Ovary (tissue), 9 donors: ENCODE data around the gene ZNF423. TPM values are rescaled to one million over a fixed set of nuclear protein-coding genes. Genes with fewer than 3 reads are reported as not detected.

ENCODE experiments used
- DNase-seq, 5 donors: peaks; one replicate each; pipeline ENCODE4 v3.0.0-alpha.2; 2019 to 2020
- H3K27ac ChIP-seq, 2 donors: fragments of 200-600 bp; one replicate each; pipeline versions ENCODE4 v1.5.1 to v1.8.0; 2019 to 2022
- H3K27me3 ChIP-seq: fragments of 200-600 bp; one replicate; pipeline ENCODE4 v1.8.0; 2022
- H3K36me3 ChIP-seq: fragments of 200-600 bp; sonication (generic); one replicate; pipeline ENCODE4 v1.5.1; 2019
- H3K4me1 ChIP-seq: one replicate; pipeline ENCODE4 v1.8.1; 2013; ENCODE audit warnings: mild to moderate bottlenecking, moderate library complexity; ENCODE audit not compliant: insufficient read depth
- H3K4me3 ChIP-seq: fragments of 200-600 bp; sonication (generic); one replicate; pipeline ENCODE4 v1.5.1; 2017
- H3K9me3 ChIP-seq, 2 donors: fragments of 200-600 bp in 1 of 2; sonication (generic) in 1 of 2; one replicate each; pipeline versions ENCODE4 v1.5.1 to v1.8.1; 2013 to 2019; ENCODE audit warnings: mild to moderate bottlenecking in 1 of 2, moderate library complexity in 1 of 2
- CTCF ChIP-seq, 3 donors: fragments of 450-650 bp in 2 of 3; fragments of 200-600 bp in 1 of 3; IDR thresholded peaks; one replicate each; pipeline versions ENCODE4 v1.5.1 to v1.8.0; 2016 to 2022; ENCODE audit warnings: antibody characterized with exemption in 3 of 3, mild to moderate bottlenecking in 1 of 3
- EP300 ChIP-seq: sonication (generic); formaldehyde crosslinking; IDR thresholded peaks from one replicate; pipeline ENCODE4 v1.6.1; 2017; ENCODE audit warnings: antibody characterized with exemption
- POLR2A ChIP-seq: fragments of 450-650 bp; IDR thresholded peaks from one replicate; pipeline ENCODE4 v1.6.1; 2017; ENCODE audit warnings: antibody characterized with exemption, mild to moderate bottlenecking, moderate library complexity
- WGBS, 3 donors: extraction: QIAGEN DNeasy Blood & Tissue Kit in 1 of 3; methylation state at CpG; one replicate each; pipeline versions ENCODE4 v1.1.5 to v1.1.7; 2013 to 2017; 5-methylcytosine and 5-hydroxymethylcytosine counted together
- intact Hi-C, 4 donors: fragments of 100-400 bp; cut with DNase I; formaldehyde crosslinking; loops; one replicate each; pipeline versions ENCODE4 v1.11.0 to v1.15.1; 2022 to 2023
- polyA plus RNA-seq, 2 donors: library from polyadenylated mRNA; stranded (reverse); fragments of 200-250 nt in 1 of 2; fragments of 350-450 nt in 1 of 2; fragmentation: Illumina TruSeq in 1 of 2; extraction: RNeasy Lipid Tissue Mini Kit (QIAGEN cat#74804) in 1 of 2; gene quantifications; one replicate each; pipeline ENCODE4 v1.2.3, GENCODE V29; 2013 to 2014
- total RNA-seq, 7 donors: library from RNA; depleted of rRNA in 2 of 7; stranded (reverse); fragments of >200 nt in 2 of 7; fragmentation: NEBNext Ultra II Directional in 3 of 7; extraction: Animal tissue kit (Norgen Biotek cat#: 25700) in 3 of 7; gene quantifications; one replicate each; pipeline versions ENCODE4 v1.1.0 to v1.2.4, GENCODE V29; 2016 to 2023
- donor health status: DM: no; HTN: no; CAD: no; lungs with moderate emphysema.
- donor health status: DM: no; HTN: no; CAD: no.
- donor health status: Bipolar disorder and iron deficiency.
- donor health status: DM: yes; HTN: yes; CAD: no.
- donor health status: DM: no; HTN: no; CAD: no.
- donor health status: DM: yes; HTN: yes; CAD: no.

Gene ZNF423
- total and polyA plus RNA-seq, 9 donors: 3.3 to 40.3 (median 12.4) TPM

DNA sequence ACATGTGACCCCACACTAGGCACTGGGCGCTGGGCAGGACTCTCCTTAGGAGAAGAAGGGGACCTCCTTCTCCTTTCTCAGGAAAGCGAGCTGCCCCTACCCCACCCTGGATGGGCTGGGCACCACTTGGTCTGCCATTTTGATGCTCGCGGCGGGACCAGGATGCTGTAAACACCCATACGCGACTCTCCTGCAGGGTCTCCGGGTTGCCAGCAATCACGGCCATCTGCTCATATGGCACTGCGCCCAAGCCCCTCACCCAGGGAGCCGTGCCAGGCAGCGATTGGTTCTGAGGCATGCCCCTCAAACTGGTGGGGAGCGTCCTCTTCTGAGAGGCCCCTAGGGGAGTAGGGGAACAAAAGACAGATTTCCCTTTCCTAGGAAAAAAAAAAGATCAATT lies 383.3 kb downstream of the ZNF423 start:
- intact Hi-C loops: no loop called here
- WGBS, 3 donors: 74 to 83% (median 80%) methylated on average over 13 of the region's 13 CpGs
- DNase-seq: peak in 2 of 5 donors; percentile 11 to 24
- TF ChIP-seq EP300 (no peak), POLR2A (no peak), CTCF (IDR thresholded peaks at IDR 0.05) (no peak)
- Histone ChIP-seq H3K27me3 (no peaks in the 10 kb centered on the region), H3K9me3 (no peaks in the 10 kb centered on the region), H3K4me1 (no peaks in the 10 kb centered on the region), H3K36me3 (no peaks in the 10 kb centered on the region), H3K4me3 (no peak overlapping the region), H3K27ac (no peak overlapping the region)

DNA sequence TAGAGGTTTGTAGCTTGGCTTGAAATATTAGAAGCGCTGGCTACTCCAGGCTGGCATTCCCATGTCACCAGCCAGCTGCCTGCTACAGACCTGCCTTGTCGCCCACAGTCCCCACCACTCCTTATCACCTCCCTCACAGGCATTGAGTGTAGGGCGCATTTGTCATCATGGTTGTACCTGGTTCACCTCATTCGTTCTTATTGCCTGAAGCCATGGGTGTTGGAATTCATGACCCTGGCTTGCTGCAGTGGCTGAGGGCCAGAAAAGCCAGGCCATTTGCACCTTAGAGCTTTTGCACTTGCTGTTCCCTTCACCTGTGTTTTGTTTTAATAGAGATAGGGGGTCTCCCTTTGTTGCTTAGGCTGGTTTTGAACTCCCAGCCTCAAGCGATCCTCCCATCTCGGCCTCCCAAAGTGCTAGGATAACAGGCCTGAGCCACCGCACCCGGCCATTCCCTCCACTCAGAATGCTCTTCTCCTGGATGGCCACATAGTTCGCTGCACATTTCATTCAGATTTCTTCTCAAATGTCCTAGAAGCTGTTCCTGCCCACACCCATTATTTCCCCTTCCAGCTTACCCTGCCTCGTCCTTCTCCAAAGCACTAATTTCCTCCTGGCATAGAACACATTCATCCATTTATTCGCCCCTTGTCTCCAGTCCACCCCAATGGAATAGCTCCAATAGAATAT lies 384.7 kb downstream of the ZNF423 start:
- 90 to 95% (median 91%) methylated on average over 11 of the region's 11 CpGs for WGBS, 3 donors
- peak in 2 of 5 donors; percentile 2 to 3 for DNase-seq
- intact Hi-C loops: no loop called here
- Histone ChIP-seq H3K4me3 (no peak overlapping the region), H3K36me3 (no peaks in the 10 kb centered on the region), H3K27me3 (no peaks in the 10 kb centered on the region), H3K9me3 (no peaks in the 10 kb centered on the region), H3K27ac (no peak overlapping the region), H3K4me1 (no peaks in the 10 kb centered on the region)
- no peak for TF ChIP-seq CTCF (IDR thresholded peaks at IDR 0.05)
- no peak for TF ChIP-seq POLR2A
- no peak for TF ChIP-seq EP300

DNA sequence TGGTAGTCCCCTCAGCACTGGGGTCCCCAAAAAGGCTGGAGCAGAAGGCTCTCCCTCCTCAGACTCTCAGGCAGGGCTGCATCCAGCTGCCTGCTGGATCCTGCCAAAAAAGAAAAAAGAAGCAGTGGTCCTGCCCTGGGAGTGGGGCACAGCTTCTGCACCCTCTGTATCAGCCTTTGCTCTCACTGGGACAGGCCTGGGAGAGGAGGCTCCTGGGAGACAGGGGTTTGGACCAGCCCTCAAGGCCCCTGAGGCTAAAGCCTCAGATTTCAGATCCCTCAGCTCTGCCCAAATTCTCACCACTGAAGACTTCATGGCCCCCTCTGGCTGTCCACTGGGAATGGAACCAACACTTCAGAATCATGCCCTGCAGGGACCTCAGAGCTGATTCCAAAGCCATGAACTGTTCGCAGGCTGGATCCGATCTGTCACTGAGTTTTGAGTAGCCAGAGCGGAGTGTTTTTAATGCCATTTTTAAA lies 385.4 kb downstream of the ZNF423 start:
- H3K4me3 ChIP-seq: no peak overlapping the region
- no peaks in the 10 kb centered on the region for H3K36me3 ChIP-seq
- no peaks in the 10 kb centered on the region for H3K27me3 ChIP-seq
- H3K4me1 ChIP-seq: no peaks in the 10 kb centered on the region
- intact Hi-C loops: no loop called here
- H3K9me3 ChIP-seq: no peaks in the 10 kb centered on the region
- H3K27ac ChIP-seq: no peak overlapping the region
- DNase-seq: peak in 2 of 5 donors; percentile 1 to 3
- TF ChIP-seq POLR2A (no peak), EP300 (no peak), CTCF (IDR thresholded peaks at IDR 0.05) (no peak)
- 70 to 84% (median 73%) methylated on average over 3 of the region's 3 CpGs for WGBS, 3 donors

GRCh38 chr16:49469930-49470451 lies 385.9 kb downstream of the ZNF423 start:
- WGBS, 3 donors: 70 to 77% (median 74%) methylated on average over 13 of the region's 13 CpGs
- intact Hi-C loops: no loop called here

More at GRCh38 chr16:49469930-49470451, 385.9 kb downstream of the ZNF423 start:
- H3K27me3 ChIP-seq: no peaks in the 10 kb centered on the region
- no peak overlapping the region for H3K27ac ChIP-seq
- TF ChIP-seq EP300: no peak
- TF ChIP-seq POLR2A: no peak
- no peak for TF ChIP-seq CTCF (IDR thresholded peaks at IDR 0.05)
- H3K9me3 ChIP-seq: no peaks in the 10 kb centered on the region
- peak in 4 of 5 donors; percentile 1 to 21 (median 6) for DNase-seq
- no peaks in the 10 kb centered on the region for H3K36me3 ChIP-seq
- H3K4me3 ChIP-seq: no peak overlapping the region
- no peaks in the 10 kb centered on the region for H3K4me1 ChIP-seq
